CD4-positive, alpha-beta T cell treated with Interleukin-10 for 1 hour (primary cell): ENCODE results near the gene RHOT2.
A peak's percentile ranks its signal among the peaks of the same experiment; 100 is the strongest.

ENCODE experiments used
- DNase-seq: peaks from one replicate; pipeline ENCODE4 v3.0.0-alpha.2; 2020

Gene RHOT2

GRCh38 chr16:671353-672131 lies 3.6 kb downstream of the RHOT2 start:
- no peak for DNase-seq

GRCh38 chr16:672371-672770 lies 4.4 kb downstream of the RHOT2 start:
- DNase-seq, result no peak

DNA sequence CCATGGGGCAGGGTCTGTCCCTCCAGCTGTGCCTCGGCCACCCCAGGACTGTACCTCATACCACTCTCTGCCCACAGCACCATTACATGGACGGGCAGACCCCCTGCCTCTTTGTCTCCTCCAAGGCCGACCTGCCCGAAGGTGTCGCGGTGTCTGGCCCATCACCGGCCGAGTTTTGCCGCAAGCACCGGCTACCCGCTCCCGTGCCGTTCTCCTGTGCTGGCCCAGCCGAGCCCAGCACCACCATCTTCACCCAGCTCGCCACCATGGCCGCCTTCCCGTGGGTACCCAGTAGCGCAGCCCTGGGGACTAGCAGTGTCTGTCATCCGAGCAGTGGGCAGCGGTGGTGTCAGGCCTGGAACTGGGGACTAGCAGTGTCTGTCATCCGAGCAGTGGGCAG lies 4.9 kb downstream of the RHOT2 start:
- no peak for DNase-seq

- DNase-seq, result no peak
Observed at GRCh38 chr16:673399-673991, 5.6 kb downstream of the RHOT2 start.

- DNase-seq, result no peak
Observed at GRCh38 chr16:674214-674881, 6.4 kb downstream of the RHOT2 start.

DNA sequence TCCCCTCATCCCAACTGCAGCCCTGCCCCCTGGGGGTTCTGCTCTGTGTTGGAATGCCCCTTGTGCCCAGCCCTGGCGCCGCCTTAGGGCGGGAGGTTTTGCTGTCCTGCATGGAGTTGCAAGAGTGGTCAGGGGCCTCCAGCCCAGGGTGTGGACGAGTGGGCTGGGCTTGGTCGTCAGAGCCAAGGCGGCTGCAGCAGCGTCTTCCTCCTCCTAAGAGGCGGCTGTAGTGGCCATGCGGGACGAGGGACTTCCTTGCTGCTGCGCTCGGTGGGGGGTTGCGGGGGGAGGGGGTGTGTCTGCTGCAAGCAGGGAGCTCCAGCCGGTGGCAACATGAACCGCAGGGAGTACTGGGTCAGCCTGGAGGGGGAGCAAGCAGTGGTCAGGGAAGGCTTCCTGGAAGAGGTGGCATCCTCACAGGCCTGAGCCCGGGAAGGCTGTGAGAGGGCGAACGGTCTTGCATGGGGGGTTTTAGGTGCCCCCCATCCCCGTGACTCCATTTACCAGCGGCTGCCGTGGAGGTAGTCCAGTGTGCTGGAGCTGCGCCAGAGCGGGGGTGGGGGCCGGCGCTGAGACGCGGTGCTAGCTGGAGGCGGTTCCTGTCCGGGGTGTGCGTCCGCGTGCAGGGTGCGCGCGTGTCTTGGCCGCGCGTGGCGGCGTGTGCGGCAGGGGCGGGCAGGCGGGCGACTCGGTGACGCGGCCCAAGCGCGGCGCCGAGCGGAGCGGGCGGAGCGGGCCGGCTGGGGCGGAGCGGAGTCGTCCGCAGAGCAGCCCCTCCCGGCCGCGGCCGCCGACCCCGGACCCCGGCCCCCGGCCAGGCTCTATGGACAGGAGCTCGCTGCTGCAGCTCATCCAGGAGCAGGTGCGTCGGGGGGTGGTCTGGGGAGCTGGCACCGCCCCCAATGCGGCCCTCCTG lies 7.3 kb downstream of the RHOT2 start, which contains the start of gene RHBDL1:
TSS of gene RHBDL1 (plus strand) at position 704 of the 916 bp plus-strand sequence. CDS start at position 824, 120 bp downstream.
- DNase-seq, result no peak

DNA sequence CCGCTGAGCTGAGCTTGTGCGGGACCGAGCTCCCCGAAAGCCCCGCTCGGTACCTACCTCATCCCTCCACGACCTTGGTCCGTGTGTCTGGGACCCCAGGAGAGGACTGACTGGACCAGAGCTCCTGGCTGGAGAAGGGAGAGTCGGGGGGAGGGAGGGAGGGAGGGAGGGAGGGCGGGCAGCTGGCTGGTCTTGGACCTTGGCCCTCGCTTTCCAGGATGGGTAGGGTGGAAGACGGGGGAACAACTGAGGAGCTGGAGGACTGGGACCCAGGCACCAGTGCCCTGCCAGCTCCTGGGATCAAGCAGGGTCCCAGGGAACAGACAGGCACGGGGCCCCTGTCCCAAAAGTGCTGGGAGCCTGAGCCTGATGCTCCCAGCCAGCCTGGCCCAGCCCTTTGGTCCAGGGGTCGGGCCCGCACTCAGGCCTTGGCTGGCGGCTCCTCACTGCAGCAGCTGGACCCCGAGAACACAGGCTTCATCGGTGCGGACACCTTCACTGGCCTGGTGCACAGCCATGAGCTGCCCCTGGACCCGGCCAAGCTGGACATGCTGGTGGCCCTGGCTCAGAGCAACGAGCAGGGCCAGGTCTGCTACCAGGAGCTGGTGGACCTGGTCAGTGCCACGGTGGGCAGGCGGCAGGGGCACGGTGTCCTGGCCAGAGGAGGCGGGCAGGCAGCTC lies 8.1 kb downstream of the RHOT2 start:
- DNase-seq, result no peak

DNA sequence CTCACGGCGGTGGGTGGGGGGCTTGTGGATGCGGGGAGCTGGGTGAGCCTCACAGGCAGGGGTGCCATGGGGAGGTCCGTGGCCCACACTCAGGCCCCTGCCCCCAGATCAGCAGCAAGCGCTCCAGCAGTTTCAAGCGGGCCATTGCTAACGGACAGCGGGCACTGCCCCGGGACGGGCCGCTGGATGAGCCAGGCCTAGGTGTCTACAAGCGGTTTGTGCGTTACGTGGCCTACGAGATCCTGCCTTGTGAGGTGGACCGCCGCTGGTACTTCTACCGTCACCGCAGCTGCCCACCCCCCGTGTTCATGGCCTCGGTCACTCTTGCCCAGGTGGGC lies 8.6 kb downstream of the RHOT2 start:
- DNase-seq, result no peak

DNA sequence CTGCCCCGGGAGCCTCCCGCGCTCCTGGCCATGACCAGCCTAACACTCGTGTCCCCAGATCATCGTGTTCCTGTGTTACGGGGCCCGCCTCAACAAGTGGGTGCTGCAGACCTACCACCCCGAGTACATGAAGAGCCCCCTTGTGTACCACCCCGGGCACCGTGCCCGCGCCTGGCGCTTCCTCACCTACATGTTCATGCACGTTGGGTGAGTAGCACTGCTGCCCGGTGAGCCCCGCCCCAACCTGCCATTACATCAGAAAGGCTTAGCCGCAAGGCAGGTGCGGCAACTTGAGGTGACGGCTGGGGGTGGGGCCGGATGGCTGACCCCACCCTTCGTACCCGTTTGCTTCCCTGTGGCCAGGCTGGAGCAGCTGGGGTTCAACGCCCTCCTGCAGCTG lies 9.0 kb downstream of the RHOT2 start:
- DNase-seq, result peak; percentile 58

DNA sequence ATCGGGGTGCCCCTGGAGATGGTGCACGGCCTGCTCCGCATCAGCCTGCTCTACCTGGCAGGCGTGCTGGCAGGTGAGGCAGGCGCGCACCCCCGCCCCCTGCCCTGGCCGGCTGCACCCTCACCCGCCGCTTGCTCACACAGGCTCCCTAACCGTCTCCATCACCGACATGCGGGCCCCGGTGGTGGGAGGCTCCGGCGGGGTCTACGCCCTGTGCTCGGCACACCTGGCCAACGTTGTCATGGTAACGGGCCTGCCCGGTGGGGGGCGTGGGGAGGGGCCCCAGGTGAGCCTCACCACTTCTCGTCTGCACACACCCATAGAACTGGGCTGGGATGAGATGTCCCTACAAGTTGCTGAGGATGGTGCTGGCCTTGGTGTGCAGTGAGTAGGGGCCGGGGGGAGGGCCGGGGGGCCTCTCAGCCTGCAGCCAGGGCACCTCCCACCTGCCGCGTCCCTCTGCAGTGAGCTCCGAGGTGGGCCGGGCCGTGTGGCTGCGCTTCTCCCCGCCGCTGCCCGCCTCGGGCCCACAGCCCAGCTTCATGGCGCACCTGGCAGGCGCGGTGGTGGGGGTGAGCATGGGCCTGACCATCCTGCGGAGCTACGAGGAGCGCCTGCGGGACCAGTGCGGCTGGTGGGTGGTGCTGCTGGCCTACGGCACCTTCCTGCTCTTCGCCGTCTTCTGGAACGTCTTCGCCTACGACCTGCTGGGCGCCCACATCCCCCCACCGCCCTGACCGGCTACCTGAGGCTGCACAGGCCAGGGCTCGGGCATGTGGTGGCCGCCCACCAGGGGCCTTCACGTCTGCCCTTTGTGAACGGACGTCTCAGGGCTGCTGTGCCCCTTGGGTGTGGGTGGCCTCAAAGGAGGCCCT lies 9.6 kb downstream of the RHOT2 start:
- DNase-seq, result no peak

- DNase-seq, result no peak
Observed at GRCh38 chr16:678209-678857, 10.4 kb downstream of the RHOT2 start.

DNA sequence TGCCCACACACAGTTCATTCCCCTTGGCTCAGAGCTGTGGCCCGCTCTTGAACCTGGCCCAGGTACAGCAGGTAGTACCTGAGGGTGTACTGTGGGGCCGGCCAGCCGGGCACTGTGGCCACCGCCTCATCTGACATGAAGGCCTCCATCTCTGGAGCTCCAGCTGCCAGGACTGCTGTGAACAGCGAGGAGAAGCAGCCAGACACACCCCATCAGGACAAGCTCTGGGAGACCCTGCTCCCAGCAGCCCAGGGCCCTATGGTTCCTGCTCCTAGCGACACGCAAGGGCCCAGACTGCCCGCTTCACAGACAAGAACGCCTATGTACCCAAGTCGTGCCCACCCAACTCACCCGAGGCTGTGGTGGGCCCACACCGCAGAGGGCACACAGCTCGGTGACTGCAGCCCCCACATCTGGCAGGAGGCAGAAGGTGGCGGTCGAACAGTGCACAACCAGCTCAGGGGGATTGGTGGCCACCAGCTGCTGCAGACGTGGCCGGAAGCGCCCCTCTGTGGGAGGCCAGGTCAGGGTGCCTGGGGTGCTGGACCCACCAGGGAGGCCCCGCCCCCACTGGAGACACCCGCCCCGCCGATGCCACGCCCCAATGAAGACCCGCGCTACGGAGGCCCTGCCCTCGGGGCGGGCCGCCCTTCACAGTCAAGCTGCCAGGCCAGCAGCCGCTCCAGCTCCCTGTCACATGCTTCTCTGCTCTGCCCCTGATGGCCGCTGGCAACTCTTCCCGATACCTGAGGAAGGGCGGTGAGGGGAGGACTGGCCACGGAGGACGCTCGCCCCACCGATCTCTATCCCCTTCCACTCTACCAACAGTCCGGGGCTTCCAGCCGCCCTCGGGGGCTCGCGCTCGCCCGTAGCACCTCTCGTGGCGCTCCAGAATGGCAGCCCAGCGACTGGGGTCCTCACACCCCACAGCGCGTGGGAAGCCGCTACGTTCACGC lies 11.2 kb downstream of the RHOT2 start:
- peak; percentile 63 for DNase-seq

DNA sequence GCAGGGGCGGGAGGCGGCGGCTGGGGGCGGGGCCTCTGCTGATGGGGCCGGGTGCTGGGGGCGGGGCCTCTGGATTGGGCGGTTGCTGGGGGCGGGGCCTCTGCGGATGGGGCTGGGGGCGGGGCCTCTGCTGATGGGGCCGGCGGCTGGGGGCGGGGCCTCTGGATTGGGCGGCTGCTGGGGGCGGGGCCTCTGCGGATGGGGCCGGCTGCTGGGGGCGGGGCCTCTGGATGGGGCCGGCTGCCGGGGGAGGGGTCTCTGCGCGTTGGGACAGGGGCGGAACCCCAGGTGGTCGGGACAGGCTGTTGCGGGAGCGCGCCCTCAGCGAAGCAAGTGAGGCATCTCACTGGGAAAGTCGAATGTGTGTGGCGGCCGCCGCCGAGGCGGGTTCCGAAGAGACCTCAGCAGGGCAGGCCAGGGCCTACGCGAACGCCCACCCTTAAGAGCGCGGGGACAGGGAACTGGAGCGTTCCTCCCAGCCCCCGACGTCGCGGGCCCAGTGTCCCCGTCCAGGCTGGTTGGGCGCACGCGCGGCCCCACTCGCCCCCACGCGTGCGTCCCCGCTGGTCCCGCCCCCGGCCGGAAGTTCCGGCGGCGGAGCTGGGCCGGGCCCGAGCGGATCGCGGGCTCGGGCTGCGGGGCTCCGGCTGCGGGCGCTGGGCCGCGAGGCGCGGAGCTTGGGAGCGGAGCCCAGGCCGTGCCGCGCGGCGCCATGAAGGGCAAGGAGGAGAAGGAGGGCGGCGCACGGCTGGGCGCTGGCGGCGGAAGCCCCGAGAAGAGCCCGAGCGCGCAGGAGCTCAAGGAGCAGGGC lies 12.1 kb downstream of the RHOT2 start, which contains the start of gene STUB1:
TSS of gene STUB1 (plus strand) at position 597 of the 811 bp plus-strand sequence. CDS start at position 713, 116 bp downstream.
- DNase-seq, result peak; percentile 88

- DNase-seq, result no peak
Observed at GRCh38 chr16:680625-680945, 12.7 kb downstream of the RHOT2 start.

GRCh38 chr16:680967-681745 lies 13.2 kb downstream of the RHOT2 start:
- no peak for DNase-seq

DNA sequence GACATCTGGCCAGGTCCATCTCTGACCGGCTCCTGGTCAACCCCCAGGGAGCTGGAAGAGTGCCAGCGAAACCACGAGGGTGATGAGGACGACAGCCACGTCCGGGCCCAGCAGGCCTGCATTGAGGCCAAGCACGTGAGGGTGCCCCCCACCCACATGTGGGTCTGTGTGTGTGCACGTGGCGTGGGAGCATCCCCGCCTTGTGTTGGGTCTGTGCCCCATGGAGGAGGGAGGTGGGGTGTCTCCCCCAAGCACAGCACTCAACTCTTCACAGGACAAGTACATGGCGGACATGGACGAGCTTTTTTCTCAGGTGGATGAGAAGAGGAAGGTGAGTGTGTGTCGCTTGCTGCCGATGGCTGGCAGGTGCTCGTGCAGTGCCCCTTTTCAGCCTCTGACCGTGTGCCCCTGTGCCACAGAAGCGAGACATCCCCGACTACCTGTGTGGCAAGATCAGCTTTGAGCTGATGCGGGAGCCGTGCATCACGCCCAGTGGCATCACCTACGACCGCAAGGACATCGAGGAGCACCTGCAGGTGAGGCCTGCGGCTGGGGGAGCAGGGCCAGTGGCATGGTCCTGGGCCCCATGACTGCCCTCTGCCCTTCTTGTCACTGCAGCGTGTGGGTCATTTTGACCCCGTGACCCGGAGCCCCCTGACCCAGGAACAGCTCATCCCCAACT lies 14.0 kb downstream of the RHOT2 start:
- no peak for DNase-seq
